Measurements from ENCODE around the gene TRIM14.

The TRIM14 gene

DNA sequence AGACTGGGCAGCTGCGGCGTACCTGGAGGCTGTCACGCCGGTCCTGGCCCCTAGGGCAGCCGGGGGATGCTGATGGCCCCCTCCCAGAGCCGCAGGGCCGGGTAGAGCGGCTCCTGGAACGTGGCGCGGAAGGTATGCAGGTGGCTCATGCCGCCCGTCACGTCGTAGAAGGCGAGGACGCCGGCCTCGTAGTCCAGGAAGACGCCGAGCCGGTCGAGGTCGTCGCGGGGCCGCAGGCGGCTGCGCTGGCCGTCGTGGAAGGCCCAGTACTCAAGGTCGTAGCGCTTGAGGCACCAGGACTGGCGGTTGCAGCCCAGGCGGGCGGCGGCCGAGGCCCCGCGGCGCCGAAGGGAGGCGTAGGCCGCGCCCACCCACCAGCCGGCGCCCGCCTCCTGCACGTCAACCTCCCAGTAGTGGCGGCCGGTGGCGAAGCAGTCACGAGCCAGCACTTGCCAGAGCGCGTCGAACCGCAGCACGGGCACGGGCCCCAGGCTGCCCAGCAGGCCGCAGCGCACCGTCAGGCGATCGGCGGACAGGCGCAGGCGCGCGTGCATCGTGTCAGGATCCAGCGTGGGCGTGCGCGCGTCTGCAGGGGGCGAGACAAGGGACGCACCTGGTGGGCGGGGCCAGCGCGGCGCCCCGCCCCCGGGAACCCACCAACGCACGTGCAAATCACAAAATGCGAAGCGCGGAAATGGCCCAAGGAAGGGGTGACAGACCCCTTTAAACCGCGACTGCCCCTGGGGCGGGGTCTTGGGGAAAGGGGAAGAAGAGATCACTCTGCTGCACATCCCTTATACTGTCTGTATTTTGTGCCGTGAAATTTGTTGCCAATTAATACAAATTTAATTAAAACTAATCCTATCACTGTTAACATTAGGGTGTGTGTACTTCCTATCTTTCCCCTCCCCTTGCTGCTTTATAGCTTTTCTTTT lies 31.3 kb downstream of the TRIM14 start:
- H3K9me3 ChIP-seq = no peaks in the 10 kb centered on the region
- intact Hi-C loops (cut with DNase I; ENCODE audit: low total_unique reads) = no loop called here
- H3K27ac ChIP-seq = peak overlapping the region in 1 of 2 donors; percentile 28
- peak overlapping the region; percentile 36 to 52 for H3K4me3 ChIP-seq
- H3K4me1 ChIP-seq = peaks cover 0 to 10% (median 9%) of the 10 kb centered on the region in 4 donors
- peaks cover 0 to 15% of the 10 kb centered on the region in 2 donors for H3K27me3 ChIP-seq
- DNase-seq = peak in 1 of 2 donors; percentile 71
- peaks cover 0 to 22% (median 9%) of the 10 kb centered on the region in 3 donors for H3K36me3 ChIP-seq
- TF ChIP-seq, protein P1, sequence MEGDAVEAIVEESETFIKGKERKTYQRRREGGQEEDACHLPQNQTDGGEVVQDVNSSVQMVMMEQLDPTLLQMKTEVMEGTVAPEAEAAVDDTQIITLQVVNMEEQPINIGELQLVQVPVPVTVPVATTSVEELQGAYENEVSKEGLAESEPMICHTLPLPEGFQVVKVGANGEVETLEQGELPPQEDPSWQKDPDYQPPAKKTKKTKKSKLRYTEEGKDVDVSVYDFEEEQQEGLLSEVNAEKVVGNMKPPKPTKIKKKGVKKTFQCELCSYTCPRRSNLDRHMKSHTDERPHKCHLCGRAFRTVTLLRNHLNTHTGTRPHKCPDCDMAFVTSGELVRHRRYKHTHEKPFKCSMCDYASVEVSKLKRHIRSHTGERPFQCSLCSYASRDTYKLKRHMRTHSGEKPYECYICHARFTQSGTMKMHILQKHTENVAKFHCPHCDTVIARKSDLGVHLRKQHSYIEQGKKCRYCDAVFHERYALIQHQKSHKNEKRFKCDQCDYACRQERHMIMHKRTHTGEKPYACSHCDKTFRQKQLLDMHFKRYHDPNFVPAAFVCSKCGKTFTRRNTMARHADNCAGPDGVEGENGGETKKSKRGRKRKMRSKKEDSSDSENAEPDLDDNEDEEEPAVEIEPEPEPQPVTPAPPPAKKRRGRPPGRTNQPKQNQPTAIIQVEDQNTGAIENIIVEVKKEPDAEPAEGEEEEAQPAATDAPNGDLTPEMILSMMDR (IDR thresholded peaks at IDR 0.05) = no peak

DNA sequence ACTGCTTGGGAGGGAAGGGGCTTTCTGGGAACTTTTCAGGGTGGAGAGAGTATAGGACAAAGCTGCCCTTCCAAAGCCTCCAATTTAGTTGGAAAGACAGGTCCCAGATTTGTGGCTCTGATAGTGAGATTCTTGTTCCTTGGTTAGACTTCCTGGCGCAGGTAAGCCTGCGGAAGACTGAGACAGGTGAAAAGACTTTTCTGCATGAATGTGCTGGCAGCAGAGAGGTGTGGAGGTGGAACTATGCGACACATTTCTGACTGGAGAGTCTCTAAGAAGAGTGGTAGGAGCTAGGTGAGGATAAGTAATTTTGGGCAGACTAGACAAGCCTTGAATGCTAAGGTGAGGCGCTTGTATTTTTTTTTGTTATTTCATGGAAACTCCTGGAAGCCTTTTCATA lies 32.6 kb downstream of the TRIM14 start:
- no peak for DNase-seq
- H3K27ac ChIP-seq = no peak overlapping the region
- H3K9me3 ChIP-seq = no peaks in the 10 kb centered on the region
- H3K27me3 ChIP-seq = peaks cover 0 to 10% of the 10 kb centered on the region in 2 donors
- peaks cover 0 to 10% (median 9%) of the 10 kb centered on the region in 4 donors for H3K4me1 ChIP-seq
- no peak overlapping the region for H3K4me3 ChIP-seq
- intact Hi-C loops (cut with DNase I; ENCODE audit: low total_unique reads) = no loop called here
- TF ChIP-seq, protein P1 (IDR thresholded peaks at IDR 0.05) = no peak
- peaks cover 8 to 34% (median 20%) of the 10 kb centered on the region in 3 donors for H3K36me3 ChIP-seq

DNA sequence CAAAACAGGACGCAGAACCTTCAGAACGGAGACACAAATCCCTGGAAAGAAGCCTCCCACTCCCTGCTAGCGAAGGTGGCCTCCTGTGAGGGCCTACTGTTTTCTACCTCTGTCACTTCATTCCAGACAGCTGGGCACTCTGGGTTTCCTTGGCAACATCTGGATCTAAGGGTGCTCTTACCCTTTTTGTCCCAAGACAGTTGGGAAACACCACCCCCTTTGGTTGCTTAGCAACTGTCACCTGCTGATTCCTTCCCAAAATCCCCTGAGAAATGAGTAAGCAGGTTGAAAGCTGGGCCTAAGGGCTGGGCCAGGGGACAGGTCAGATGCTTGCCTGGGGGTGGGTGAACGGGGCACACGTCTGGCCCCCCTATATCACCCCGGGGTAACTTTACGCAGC lies 33.1 kb downstream of the TRIM14 start:
- DNase-seq = peak in 1 of 2 donors; percentile 1
- Histone ChIP-seq H3K4me1 (peaks cover 0 to 10% (median 9%) of the 10 kb centered on the region in 4 donors), H3K27me3 (peaks cover 0 to 10% of the 10 kb centered on the region in 2 donors), H3K27ac (no peak overlapping the region), H3K36me3 (peaks cover 13 to 39% (median 25%) of the 10 kb centered on the region in 3 donors), H3K9me3 (no peaks in the 10 kb centered on the region), H3K4me3 (no peak overlapping the region)
- TF ChIP-seq, protein P1 (IDR thresholded peaks at IDR 0.05) = no peak
- intact Hi-C loops (cut with DNase I; ENCODE audit: low total_unique reads) = no loop called here

DNA sequence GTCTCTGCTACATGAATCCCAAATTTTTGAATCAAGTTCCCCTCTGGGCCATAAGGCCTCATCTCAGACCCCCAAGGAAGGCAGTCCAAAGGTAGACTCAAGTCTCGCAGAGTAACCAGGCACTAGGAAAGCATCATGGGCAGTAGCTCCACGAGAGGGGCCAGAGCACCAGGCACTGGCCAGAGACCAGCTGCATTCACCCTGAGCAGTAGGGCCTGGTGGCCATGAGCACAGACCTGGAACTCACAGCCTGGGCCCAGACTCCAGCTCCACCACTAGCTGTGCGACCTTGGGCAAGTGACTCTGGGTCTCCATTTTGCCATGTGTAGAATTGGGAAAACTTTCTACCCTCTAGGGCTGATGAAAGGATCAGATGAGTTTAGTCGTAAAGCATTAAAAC lies 34.0 kb downstream of the TRIM14 start:
- H3K27ac ChIP-seq = no peak overlapping the region

DNA sequence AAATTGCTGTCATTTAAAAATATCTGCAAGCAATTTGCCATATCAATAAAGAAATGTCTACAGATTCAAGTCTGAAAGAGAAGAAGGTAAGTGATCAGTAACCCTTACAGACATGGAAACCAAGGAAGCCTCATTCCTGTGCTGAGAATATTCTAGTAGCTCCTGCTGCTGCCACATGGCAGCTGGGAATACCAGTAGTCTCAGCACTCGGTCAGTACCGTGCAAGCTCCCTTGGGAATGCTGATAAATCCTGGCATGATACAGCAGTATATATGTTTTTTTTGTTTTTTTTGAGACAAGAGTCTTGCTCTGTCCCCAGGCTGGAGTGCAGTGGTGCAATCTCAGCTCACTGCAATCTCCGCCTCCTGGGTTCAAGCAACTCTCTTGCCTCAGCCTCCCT lies 34.6 kb downstream of the TRIM14 start:
- Histone ChIP-seq H3K9me3 (no peaks in the 10 kb centered on the region), H3K4me3 (no peak overlapping the region), H3K27me3 (peaks cover 0 to 3% of the 10 kb centered on the region in 2 donors), H3K36me3 (peaks cover 27 to 55% (median 36%) of the 10 kb centered on the region in 3 donors), H3K27ac (no peak overlapping the region), H3K4me1 (peaks cover 0 to 10% (median 9%) of the 10 kb centered on the region in 4 donors)
- TF ChIP-seq, protein P1 (IDR thresholded peaks at IDR 0.05) = no peak
- DNase-seq = no peak
- intact Hi-C loops (cut with DNase I; ENCODE audit: low total_unique reads) = no loop called here

More for the DNA sequence above, 34.0 kb downstream of the TRIM14 start:
- H3K4me1 ChIP-seq = peaks cover 0 to 10% (median 9%) of the 10 kb centered on the region in 4 donors
- H3K4me3 ChIP-seq = no peak overlapping the region
- peaks cover 21 to 48% (median 32%) of the 10 kb centered on the region in 3 donors for H3K36me3 ChIP-seq
- TF ChIP-seq, protein P1 (IDR thresholded peaks at IDR 0.05) = no peak
- intact Hi-C loops (cut with DNase I; ENCODE audit: low total_unique reads) = no loop called here
- no peaks in the 10 kb centered on the region for H3K9me3 ChIP-seq
- H3K27me3 ChIP-seq = peaks cover 0 to 7% of the 10 kb centered on the region in 2 donors
- peak in 1 of 2 donors; percentile 27 for DNase-seq

Data from tibial artery (tissue), 4 donors.